Temporal lobe (tissue), 1 donor: ENCODE data around the gene PHF21B. TPM values are rescaled to one million over a fixed set of nuclear protein-coding genes. Genes with fewer than 3 reads are reported as not detected.

Experiments used
- total RNA-seq: library from RNA; depleted of rRNA; stranded (reverse); fragments of >200 nt; gene quantifications from one replicate; pipeline ENCODE4 v1.2.3, GENCODE V29; 2014

PHF21B gene
- total RNA-seq, 1 donor from 2014 or later: 6.1 TPM

Other genes with a start within 250 kb of the PHF21B start
- gene NUP50, start 153.9 kb upstream of the PHF21B start, total RNA-seq: 37.6 TPM
- gene KIAA0930, start 230.9 kb upstream of the PHF21B start, total RNA-seq: 42.0 TPM